Activated CD8-positive, alpha-beta memory T cell treated with anti-CD3 and anti-CD28 coated beads, Interleukin-2, amount 10 ng/mL, durations not matched to agents 7 days and 5 days (primary cell): Measurements from ENCODE around the gene ITPR1. TPM values are rescaled to one million over a fixed set of nuclear protein-coding genes. Genes with fewer than 3 reads are reported as not detected.

ENCODE experiments used
- ATAC-seq: fragments of 150-1000 bp; cut with Tn5 transposase; one replicate; pipeline ENCODE4 v1.10.0; 2021; ENCODE audit warnings: moderate library complexity
- CTCF ChIA-PET: fragments of 350-600 bp; sonication (Branson Sonifier 250); formaldehyde crosslinking; loops from one replicate; lab custom pipeline; 2021; ENCODE audit warnings: antibody characterized with exemption; lab: Charles Lee
- DNase-seq: peaks from one replicate; pipeline ENCODE4 v3.0.0-alpha.2; 2020
- H3K27ac Mint-ChIP-seq: one replicate; pipeline ENCODE4 v1.8.0; 2021; ENCODE audit warnings: mild to moderate bottlenecking, mixed read lengths
- H3K27me3 Mint-ChIP-seq: one replicate; pipeline ENCODE4 v1.8.0; 2021; ENCODE audit warnings: mixed read lengths
- H3K36me3 Mint-ChIP-seq: one replicate; pipeline ENCODE4 v1.8.0; 2021; ENCODE audit warnings: mild to moderate bottlenecking, mixed read lengths
- H3K4me1 Mint-ChIP-seq: one replicate; pipeline ENCODE4 v1.8.0; 2021; ENCODE audit warnings: mixed read lengths
- H3K4me3 Mint-ChIP-seq: one replicate; pipeline ENCODE4 v1.8.0; 2021; ENCODE audit warnings: mild to moderate bottlenecking, moderate library complexity, mixed read lengths
- H3K9me3 Mint-ChIP-seq: one replicate; pipeline ENCODE4 v1.8.0; 2022; ENCODE audit warnings: low read depth, mixed read lengths
- total RNA-seq, 2 experiments: library from RNA; stranded (reverse); gene quantifications; one replicate each; pipeline ENCODE4 v1.2.3, GENCODE V29; 2021

Gene ITPR1
- total RNA-seq, 2 experiments from 2014 or later, result 109 to 116 TPM

DNA sequence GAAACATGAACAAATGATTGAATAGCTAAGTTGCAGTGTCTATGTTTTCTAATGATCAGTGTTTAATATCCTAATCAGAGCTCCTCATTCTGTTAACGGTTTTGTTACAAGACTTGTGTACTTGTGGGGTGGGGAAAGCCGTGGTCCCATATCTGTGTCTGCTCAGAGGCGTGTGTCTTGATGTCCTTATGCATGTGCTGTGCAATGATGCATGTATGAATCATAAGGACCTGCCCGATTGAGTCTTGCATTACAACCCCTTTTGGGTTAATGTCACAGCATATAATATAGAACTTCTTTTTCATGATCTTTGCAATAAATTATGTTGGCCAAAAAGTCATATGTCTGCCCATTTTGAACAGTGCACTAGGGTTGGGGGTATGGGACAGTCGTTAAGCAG is 233.4 kb downstream of the ITPR1 start:
- Mint-ChIP-seq H3K27ac (no peak overlapping the region), H3K27me3 (no peaks in the 10 kb centered on the region), H3K36me3 (peaks cover 60% of the 10 kb centered on the region), H3K9me3 (no peaks in the 10 kb centered on the region), H3K4me3 (no peak overlapping the region), H3K4me1 (peaks cover 44% of the 10 kb centered on the region)
- CTCF ChIA-PET, result interaction anchor here (0.7 to 2.3 kb wide), 9 partner anchors 13 to 331 kb away, joined by 3 to 12 read pairs (median 4); no protein-coding TSS in a partner anchor
- no peak for DNase-seq
- ATAC-seq, result no peak

DNA sequence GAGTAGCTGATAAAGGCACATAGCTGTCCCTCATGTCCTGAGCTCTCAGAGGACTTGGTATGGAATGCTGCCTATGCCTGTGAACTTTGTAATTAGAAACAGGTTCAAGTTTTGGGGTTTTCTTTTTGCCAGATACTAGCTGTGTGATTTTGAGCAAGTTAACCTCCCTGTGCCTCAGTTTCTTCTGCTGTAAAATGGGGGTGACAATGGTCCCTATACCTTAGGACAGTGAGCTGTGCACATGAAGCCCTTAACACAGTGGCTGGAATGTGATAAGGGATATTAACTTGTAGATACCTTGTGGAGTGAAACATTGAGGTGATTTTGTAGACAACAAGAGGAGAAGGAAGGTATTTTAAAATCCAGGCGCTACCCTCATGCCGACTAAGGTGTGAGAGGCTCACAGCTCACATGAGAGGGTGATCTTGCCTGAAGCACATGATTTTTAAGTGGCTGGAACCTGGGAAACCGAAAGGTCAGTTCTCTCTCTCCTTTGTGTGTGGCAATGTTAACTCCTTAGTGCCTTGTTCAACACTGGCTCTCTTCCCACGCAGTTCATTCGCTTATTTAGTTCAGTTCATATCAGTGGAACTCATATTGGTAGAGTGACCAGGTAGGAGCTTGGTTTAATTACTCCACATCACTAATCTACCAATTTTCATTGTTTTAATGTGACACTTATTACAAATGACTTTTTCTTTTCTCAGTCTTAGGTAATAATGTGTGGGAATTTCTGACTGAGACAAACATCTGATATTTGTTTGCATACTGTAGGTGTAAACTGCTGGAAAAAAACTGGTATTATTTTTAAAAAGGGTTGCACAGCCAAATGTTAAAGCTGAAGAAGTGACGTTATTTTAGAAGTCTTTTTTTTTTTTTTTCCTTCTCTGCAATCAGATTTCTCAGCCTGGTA is 236.2 kb downstream of the ITPR1 start:
- Mint-ChIP-seq H3K27ac (peak overlapping the region; percentile 45), H3K36me3 (peaks cover 81% of the 10 kb centered on the region), H3K4me1 (peaks cover 31% of the 10 kb centered on the region), H3K4me3 (no peak overlapping the region), H3K9me3 (no peaks in the 10 kb centered on the region), H3K27me3 (no peaks in the 10 kb centered on the region)
- DNase-seq, result no peak
- no peak for ATAC-seq
- CTCF ChIA-PET, result interaction anchor here (1.0 to 1.5 kb wide), 4 partner anchors 8 to 18 kb away, joined by 3 to 5 read pairs (median 4); no protein-coding TSS in a partner anchor

DNA sequence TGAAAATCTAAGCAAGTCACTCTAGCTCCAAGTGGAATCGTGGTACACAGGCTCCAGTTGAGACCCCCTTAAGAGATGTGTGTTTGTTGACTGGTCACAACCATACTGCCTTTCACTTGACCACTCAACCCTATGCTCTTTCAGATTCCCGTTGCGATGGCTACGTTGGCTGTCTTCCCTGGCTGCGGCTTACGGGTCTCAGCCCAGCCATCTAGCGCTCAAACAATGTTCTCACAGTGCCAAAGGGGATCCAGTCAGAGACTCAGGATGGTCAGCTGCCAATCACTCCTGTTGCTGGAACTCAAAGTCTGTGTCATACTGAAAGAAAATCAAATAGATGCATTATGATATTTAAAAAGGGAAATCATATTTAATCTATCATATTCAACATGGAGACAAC is 237.6 kb downstream of the ITPR1 start:
- H3K36me3 Mint-ChIP-seq, result peaks cover 83% of the 10 kb centered on the region
- H3K9me3 Mint-ChIP-seq, result no peaks in the 10 kb centered on the region
- no peak overlapping the region for H3K27ac Mint-ChIP-seq
- peaks cover 30% of the 10 kb centered on the region for H3K4me1 Mint-ChIP-seq
- CTCF ChIA-PET, result no interaction called here
- ATAC-seq (no peak), DNase-seq (no peak)
- no peak overlapping the region for H3K4me3 Mint-ChIP-seq
- H3K27me3 Mint-ChIP-seq, result no peaks in the 10 kb centered on the region

DNA sequence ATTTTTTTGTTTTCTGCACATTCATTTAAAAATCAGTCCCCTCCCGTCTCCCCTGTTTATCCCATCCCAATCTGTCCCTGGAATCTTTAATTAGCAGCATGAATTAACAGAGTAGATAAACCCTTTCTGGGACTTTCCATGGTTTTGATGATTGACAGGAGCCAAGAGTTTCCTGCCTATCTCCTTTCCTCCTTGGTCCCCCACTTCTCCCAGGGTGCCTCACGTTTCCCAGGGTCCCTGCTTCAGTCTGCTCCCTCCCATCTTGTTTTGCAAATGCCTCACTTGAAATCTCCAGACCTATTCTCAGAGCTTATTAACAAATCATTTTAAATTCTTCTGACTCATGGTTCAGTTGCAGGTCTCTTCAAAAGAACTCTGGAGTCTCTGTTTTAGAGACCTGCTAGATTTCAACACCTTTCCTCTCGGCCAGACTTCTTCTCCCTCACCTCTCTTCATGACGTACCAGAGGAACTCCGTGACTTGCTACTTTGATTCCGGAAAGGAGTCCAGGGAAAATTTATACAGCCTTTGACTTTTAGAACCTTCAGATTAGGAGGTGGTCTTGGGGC is 238.5 kb downstream of the ITPR1 start:
- Mint-ChIP-seq H3K27ac (no peak overlapping the region), H3K27me3 (no peaks in the 10 kb centered on the region), H3K4me3 (no peak overlapping the region), H3K36me3 (peaks cover 85% of the 10 kb centered on the region), H3K9me3 (no peaks in the 10 kb centered on the region), H3K4me1 (peaks cover 36% of the 10 kb centered on the region)
- CTCF ChIA-PET, result interaction anchor here (1.7 kb wide), 1 partner anchor 20 kb away, joined by 7 read pairs; no protein-coding TSS in a partner anchor
- ATAC-seq (no peak), DNase-seq (no peak)

DNA sequence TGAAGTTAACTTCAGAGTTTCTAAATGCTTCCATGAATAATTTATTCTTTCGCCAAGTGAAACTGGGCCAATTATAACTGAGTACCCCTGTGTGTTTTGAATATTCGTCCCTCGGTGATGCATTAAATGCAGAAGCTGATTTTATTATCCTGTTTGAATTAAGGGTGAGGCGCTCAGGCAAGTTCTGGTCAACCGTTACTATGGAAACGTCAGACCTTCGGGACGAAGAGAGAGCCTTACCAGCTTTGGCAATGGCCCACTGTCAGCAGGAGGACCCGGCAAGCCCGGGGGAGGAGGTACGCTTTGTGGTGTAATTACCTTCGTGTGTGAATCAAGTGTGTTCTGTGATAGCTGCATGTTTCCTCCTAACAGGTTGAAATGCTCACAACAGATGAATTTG is 239.8 kb downstream of the ITPR1 start:
- Mint-ChIP-seq H3K9me3 (peaks cover 2% of the 10 kb centered on the region), H3K27ac (no peak overlapping the region), H3K4me1 (peaks cover 49% of the 10 kb centered on the region), H3K36me3 (peaks cover 89% of the 10 kb centered on the region), H3K4me3 (no peak overlapping the region), H3K27me3 (no peaks in the 10 kb centered on the region)
- CTCF ChIA-PET, result interaction anchor here (0.7 to 1.7 kb wide), 3 partner anchors 21 to 243 kb away, joined by 3 to 7 read pairs (median 5); no protein-coding TSS in a partner anchor
- DNase-seq (no peak), ATAC-seq (no peak)

DNA sequence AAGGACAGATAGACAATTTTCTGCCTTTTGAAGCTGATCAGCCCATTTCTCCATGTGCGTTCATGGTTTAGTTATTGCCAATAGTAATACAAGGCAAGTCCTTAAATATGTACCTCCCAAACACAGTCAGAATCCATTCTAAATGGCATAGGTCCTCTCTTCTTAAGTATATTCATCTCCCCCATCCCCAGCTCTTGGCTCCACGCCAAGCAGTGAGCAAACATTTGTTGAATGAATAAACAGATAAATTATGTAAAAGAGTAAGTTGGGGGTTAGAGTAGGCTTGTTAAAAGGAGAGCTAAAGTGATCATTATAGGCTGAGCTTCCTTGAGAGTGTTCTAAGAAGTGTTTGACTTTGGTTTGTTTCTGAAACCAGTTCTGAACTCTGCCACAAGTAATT is 241.3 kb downstream of the ITPR1 start:
- H3K36me3 Mint-ChIP-seq, result peaks cover 89% of the 10 kb centered on the region
- DNase-seq, result no peak

DNA sequence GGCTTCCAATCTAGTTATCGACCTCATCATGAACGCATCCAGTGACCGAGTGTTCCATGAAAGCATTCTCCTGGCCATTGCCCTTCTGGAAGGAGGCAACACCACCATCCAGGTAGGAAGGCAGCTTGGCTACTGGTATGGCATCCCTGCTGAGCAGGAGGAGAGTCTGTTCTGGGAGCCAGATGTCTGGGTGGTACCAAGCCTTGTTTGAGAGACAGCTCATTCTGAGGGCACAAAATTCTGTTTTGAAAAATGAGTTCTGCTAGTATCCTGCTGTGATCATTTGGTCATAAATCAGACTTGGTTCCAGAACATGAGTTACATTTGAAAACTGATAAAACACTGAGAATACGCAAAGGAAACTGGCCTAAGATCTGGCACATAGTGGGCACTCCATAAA is 242.1 kb downstream of the ITPR1 start:
- Mint-ChIP-seq H3K27me3 (no peaks in the 10 kb centered on the region), H3K9me3 (peaks cover 7% of the 10 kb centered on the region), H3K36me3 (peaks cover 91% of the 10 kb centered on the region), H3K27ac (peak overlapping the region; percentile 31), H3K4me1 (peaks cover 66% of the 10 kb centered on the region), H3K4me3 (no peak overlapping the region)
- CTCF ChIA-PET, result interaction anchor here (0.9 to 1.4 kb wide), 4 partner anchors 24 to 323 kb away, joined by 3 to 4 read pairs (median 4); no protein-coding TSS in a partner anchor
- no peak for DNase-seq
- ATAC-seq, result no peak

More for the DNA sequence above, 241.3 kb downstream of the ITPR1 start:
- CTCF ChIA-PET, result interaction anchor here (0.9 to 1.7 kb wide), 5 partner anchors 9 to 323 kb away, joined by 3 to 5 read pairs (median 4); no protein-coding TSS in a partner anchor
- Mint-ChIP-seq H3K27me3 (no peaks in the 10 kb centered on the region), H3K4me3 (no peak overlapping the region), H3K9me3 (peaks cover 5% of the 10 kb centered on the region), H3K4me1 (peaks cover 59% of the 10 kb centered on the region), H3K27ac (peak overlapping the region; percentile 31)
- ATAC-seq, result no peak

DNA sequence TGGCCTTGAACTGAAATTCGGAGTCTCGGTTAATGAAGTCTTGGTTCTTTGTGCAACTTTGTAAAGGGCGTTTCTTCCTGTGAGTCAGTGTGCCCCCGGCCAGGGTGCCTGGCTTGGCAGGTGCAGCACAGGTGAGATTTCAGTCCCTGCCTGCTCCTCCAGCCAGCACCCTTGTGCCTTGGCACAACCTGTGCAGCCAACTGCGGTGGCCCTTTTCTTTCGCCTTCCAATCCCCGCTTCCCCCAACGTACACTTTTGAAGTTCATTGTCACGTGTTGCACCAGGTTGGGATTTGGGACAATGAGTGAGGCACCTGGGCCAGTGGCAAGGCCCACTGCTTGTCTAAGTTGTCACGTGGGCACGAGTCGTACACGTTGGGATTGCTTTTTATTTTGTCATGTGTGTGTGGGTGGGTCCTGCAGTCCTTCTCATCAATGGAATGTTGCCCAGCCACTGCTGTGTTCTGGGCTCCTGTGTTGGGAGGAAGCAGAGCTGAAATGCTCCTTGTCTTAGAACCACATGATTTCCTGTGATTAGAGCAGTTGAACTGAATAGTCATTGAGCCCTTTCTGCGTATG is 243.2 kb downstream of the ITPR1 start:
- DNase-seq (no peak), ATAC-seq (no peak)
- Mint-ChIP-seq H3K4me1 (peaks cover 77% of the 10 kb centered on the region), H3K36me3 (peaks cover 93% of the 10 kb centered on the region), H3K4me3 (no peak overlapping the region), H3K27ac (peak overlapping the region; percentile 60), H3K27me3 (no peaks in the 10 kb centered on the region), H3K9me3 (peaks cover 7% of the 10 kb centered on the region)
- CTCF ChIA-PET, result interaction anchor here (1.0 to 1.1 kb wide), 3 partner anchors 15 to 240 kb away, joined by 3 read pairs; no protein-coding TSS in a partner anchor

DNA sequence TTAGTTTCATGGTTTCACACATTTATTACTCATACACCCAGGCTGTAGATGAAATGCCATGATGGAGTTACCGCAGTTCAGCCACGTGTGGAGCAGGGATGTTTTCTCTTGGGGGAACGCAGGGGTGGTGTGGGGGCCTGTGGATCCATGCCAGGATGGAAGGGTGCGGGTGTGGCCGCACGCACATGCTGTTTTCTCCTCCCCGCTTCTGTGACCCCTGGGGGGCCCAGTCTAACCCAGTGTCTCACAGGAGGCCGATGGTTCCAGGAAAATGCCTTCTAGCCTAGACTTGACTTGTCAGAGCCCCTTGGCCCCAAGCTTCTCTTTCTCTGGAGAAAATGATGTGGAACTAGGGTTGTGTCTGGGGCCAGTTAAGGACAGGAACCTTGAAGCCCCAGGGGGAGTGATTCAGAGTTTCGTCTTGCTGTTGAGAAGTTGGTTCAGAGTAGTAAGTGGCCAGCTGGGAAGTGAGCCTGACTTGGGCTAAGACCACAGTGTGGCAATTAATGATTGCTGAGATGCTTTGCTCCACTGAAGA is 245.7 kb downstream of the ITPR1 start:
- Mint-ChIP-seq H3K27me3 (no peaks in the 10 kb centered on the region), H3K4me3 (no peak overlapping the region), H3K4me1 (peaks cover 81% of the 10 kb centered on the region), H3K9me3 (peaks cover 7% of the 10 kb centered on the region), H3K36me3 (peaks cover 85% of the 10 kb centered on the region), H3K27ac (peak overlapping the region; percentile 94)
- ATAC-seq (no peak), DNase-seq (no peak)
- CTCF ChIA-PET, result interaction anchor here (0.8 to 2.2 kb wide), 6 partner anchors 12 to 322 kb away, joined by 3 to 9 read pairs (median 5); no protein-coding TSS in a partner anchor

DNA sequence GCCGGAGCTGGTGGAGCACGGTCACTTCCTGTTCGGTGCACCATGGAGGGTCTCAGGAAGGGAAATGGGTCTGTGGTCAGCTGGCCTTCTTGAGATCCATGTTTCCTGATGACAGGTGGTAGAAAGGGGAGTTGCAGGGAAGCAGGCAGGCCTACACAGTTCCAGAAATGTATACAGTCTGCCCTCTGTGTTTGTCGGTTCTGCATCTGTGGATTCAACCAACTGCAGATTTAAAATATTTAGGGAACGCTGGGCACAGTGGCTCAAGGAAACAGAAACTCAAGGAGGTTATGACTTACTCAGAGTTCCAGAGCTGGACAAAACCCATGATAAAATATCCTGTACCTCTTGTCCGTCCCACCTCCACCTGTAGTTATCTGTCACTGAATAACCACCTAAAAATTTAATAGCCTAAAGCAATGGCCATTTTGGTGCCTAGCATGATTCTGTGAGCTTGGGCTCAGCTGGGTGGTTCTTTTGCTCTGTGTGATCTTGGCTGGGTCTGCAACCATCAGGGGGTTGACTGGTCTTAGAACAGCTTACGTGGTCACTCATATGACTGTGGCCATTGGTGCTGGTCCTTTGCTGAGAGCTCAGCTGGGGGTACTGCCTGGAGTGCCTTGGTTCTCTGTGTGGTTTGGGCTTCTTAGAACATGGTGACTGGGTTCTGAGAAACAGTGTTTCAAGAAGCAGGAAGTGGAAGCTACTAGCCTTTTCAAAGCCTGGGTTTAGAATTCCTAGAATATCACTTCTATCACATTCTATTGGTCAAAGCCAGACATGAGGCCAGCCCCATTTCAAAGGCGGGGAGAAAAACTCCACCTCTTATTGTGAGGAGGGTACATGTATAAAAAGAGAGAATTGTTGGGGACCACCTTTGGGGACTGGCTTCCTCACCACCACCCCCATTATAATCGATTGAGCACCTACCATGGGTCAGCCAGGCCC is 246.4 kb downstream of the ITPR1 start:
- CTCF ChIA-PET, result interaction anchor here (0.6 to 2.2 kb wide), 11 partner anchors 9 to 321 kb away, joined by 3 to 9 read pairs (median 5); no protein-coding TSS in a partner anchor
- Mint-ChIP-seq H3K4me3 (peak overlapping the region; percentile 3), H3K27me3 (no peaks in the 10 kb centered on the region), H3K27ac (peak overlapping the region; percentile 94), H3K9me3 (peaks cover 7% of the 10 kb centered on the region), H3K36me3 (peaks cover 79% of the 10 kb centered on the region), H3K4me1 (peaks cover 73% of the 10 kb centered on the region)
- DNase-seq (peak; percentile 85), ATAC-seq (peak; percentile 82)

DNA sequence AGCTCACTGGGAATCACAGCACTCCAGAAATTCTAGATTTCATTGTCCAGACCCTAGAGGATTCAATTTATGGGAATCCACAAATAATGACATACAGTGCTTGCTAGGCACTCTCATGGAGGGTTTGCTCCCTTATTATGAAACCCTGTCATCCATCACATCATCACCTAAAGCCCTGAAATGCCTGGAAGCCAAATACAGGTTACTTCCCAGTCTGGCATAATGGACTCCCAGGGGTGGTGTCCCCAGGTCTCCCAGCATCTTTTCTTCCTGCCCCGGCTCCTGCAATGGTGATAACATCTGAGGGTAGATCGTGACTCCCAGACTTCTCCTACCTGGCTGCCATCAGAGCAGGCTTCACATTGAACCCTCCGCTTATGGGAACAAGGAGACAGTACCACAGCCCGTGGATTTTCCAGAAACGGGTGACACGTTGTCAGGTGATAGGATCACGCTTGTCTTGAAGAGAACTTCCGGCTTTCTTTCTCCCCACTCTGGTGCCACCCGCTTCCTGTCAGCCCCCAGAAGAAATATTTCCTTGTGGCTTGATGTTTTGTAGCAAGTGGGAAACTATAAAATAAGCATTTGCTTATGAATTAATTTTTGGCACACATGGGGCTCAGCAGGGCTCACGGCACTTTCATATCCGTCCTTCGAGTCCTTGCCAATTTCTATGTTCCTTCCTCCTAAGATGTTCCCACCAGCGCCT is 247.4 kb downstream of the ITPR1 start:
- H3K27ac Mint-ChIP-seq, result peak overlapping the region; percentile 94
- no peaks in the 10 kb centered on the region for H3K27me3 Mint-ChIP-seq
- no peak overlapping the region for H3K4me3 Mint-ChIP-seq
- DNase-seq (no peak), ATAC-seq (no peak)
- H3K36me3 Mint-ChIP-seq, result peaks cover 77% of the 10 kb centered on the region
- peaks cover 64% of the 10 kb centered on the region for H3K4me1 Mint-ChIP-seq
- CTCF ChIA-PET, result interaction anchor here (1.0 to 2.2 kb wide), 5 partner anchors 8 to 244 kb away, joined by 3 to 9 read pairs (median 5); no protein-coding TSS in a partner anchor
- peaks cover 7% of the 10 kb centered on the region for H3K9me3 Mint-ChIP-seq
